Motor neuron (in vitro differentiated cells): ENCODE data around the gene NBAS. TPM values are rescaled to one million over a fixed set of nuclear protein-coding genes. Genes with fewer than 3 reads are reported as not detected.

ENCODE experiments used
- ATAC-seq, 8 experiments: fragments of 200-7000 bp; cut with Tn5 transposase; replicated peaks in 6 of 8; 2 replicates each; pipeline ENCODE4 v1.8.0; 2021; ENCODE audit warnings: mild to moderate bottlenecking in 8 of 8, moderate library complexity in 8 of 8
- H3K27ac ChIP-seq, 2 donors: fragments of 250-450 bp; sonication (Bioruptor Pico); 2 replicates each; pipeline ENCODE4 v1.9.0; 2021; ENCODE audit warnings: antibody characterized with exemption in 2 of 2, mild to moderate bottlenecking in 2 of 2, moderate library complexity in 1 of 2
- H3K4me1 ChIP-seq, 2 donors: fragments of 250-450 bp; sonication (Bioruptor Pico); replicated peaks in 1 of 2; 2 replicates each; pipeline ENCODE4 v1.6.1; 2021; ENCODE audit warnings: antibody characterized with exemption in 2 of 2, mild to moderate bottlenecking in 2 of 2, moderate library complexity in 1 of 2
- H3K4me3 ChIP-seq, 5 donors: fragments of 250-450 bp; sonication (Bioruptor Pico); 2 replicates each; pipeline ENCODE4 v1.9.0; 2021; ENCODE audit warnings: antibody characterized with exemption in 5 of 5, mild to moderate bottlenecking in 5 of 5, moderate library complexity in 4 of 5
- WGBS, 10 experiments: fragments of 450-650 bp; shearing (Covaris generic); methylation state at CpG; one replicate each; pipeline ENCODE4 v1.0.0; 2022; 5-methylcytosine and 5-hydroxymethylcytosine counted together
- in situ Hi-C, 9 experiments: fragments of 400-800 bp; cut with MboI; loops; one replicate each; pipeline ENCODE4 v1.15.0; 2021; ENCODE audit warnings: low sequenced_read_pairs in 9 of 9, low pct_unique_long_range_greater_than_20kb in 2 of 9; ENCODE audit not compliant: unreplicated experiment in 9 of 9
- total RNA-seq, 8 experiments: library from RNA; unstranded; fragments of 300-600 nt; gene quantifications; 2 replicates each; pipeline versions ENCODE4 v1.2.3 to v1.2.4, GENCODE V29; 2022

NBAS gene
- total RNA-seq, 8 experiments from 2014 or later, result 40.4 to 90.0 (median 71.7) TPM

GRCh38 chr2:15303874-15304273 lies 257.3 kb downstream of the NBAS start:
- no peak overlapping the region for H3K4me3 ChIP-seq
- in situ Hi-C loops, result no loop called here
- H3K4me1 ChIP-seq, result no peaks in the 10 kb centered on the region
- 20 to 100% (median 88%) methylated on average over 1 to 2 of the region's 2 CpGs; no CpG with 5 or more reads in 3 of the 10 experiments for WGBS, 10 experiments
- H3K27ac ChIP-seq, result no peak overlapping the region
- ATAC-seq, result no peak

GRCh38 chr2:15302154-15302553 lies 259.0 kb downstream of the NBAS start:
- Histone ChIP-seq H3K4me1 (no peaks in the 10 kb centered on the region), H3K4me3 (no peak overlapping the region), H3K27ac (no peak overlapping the region)
- WGBS, 10 experiments, result 0 to 100% (median 82%) methylated on average over 1 to 3 of the region's 3 CpGs; no CpG with 5 or more reads in 2 of the 10 experiments
- no peak for ATAC-seq
- in situ Hi-C loops, result no loop called here

GRCh38 chr2:15300624-15301573 lies 260.2 kb downstream of the NBAS start:
- in situ Hi-C loops, result no loop called here
- peak in 2 of 8 experiments; percentile 2 to 6 for ATAC-seq
- H3K4me1 ChIP-seq, result no peaks in the 10 kb centered on the region
- whole genome bisulfite sequencing, 10 experiments, result 62 to 93% (median 83%) methylated on average over 1 to 11 of the region's 11 CpGs; no CpG with 5 or more reads in 2 of the 10 experiments
- H3K4me3 ChIP-seq, result no peak overlapping the region
- H3K27ac ChIP-seq, result no peak overlapping the region

GRCh38 chr2:15299904-15300520 lies 261.1 kb downstream of the NBAS start:
- Histone ChIP-seq H3K4me3 (no peak overlapping the region), H3K27ac (no peak overlapping the region), H3K4me1 (no peaks in the 10 kb centered on the region)
- 0 to 100% (median 70%) methylated on average over 1 to 4 of the region's 4 CpGs; no CpG with 5 or more reads in 2 of the 10 experiments for WGBS, 10 experiments
- peak in 3 of 8 experiments; percentile 8 to 17 (median 14) for ATAC-seq
- in situ Hi-C loops, result no loop called here

GRCh38 chr2:15298770-15299169 lies 262.4 kb downstream of the NBAS start:
- ATAC-seq, result peak in 3 of 8 experiments; percentile 93 to 96 (median 94)
- Histone ChIP-seq H3K4me3 (no peak overlapping the region), H3K4me1 (no peaks in the 10 kb centered on the region), H3K27ac (no peak overlapping the region)
- 0 to 100% (median 88%) methylated on average over 1 to 6 of the region's 8 CpGs for WGBS, 10 experiments
- in situ Hi-C loops, result no loop called here

- in situ Hi-C loops, result no loop called here
- H3K4me3 ChIP-seq, result no peak overlapping the region
These were observed 267.7 kb downstream of the NBAS start for GRCh38 chr2:15293262-15293937.

GRCh38 chr2:15287447-15288184 lies 273.5 kb downstream of the NBAS start:
- ATAC-seq, result no peak

More at GRCh38 chr2:15293262-15293937, 267.7 kb downstream of the NBAS start:
- no peaks in the 10 kb centered on the region for H3K4me1 ChIP-seq
- H3K27ac ChIP-seq, result no peak overlapping the region
- no peak for ATAC-seq
- WGBS, 10 experiments, result 20 to 100% (median 92%) methylated on average over 1 to 3 of the region's 3 CpGs

GRCh38 chr2:15284614-15285013 lies 276.5 kb downstream of the NBAS start:
- in situ Hi-C loops, result no loop called here
- H3K4me1 ChIP-seq, result no peaks in the 10 kb centered on the region
- H3K27ac ChIP-seq, result no peak overlapping the region
- ATAC-seq, result peak in 1 of 8 experiments; percentile 39
- H3K4me3 ChIP-seq, result no peak overlapping the region
- 71 to 100% (median 100%) methylated on average over 1 of the region's 1 CpG; no CpG with 5 or more reads in 3 of the 10 experiments for WGBS, 10 experiments

More at GRCh38 chr2:15287447-15288184, 273.5 kb downstream of the NBAS start:
- Histone ChIP-seq H3K4me1 (no peaks in the 10 kb centered on the region), H3K27ac (no peak overlapping the region), H3K4me3 (no peak overlapping the region)
- in situ Hi-C loops, result no loop called here
- 83 to 100% (median 100%) methylated on average over 2 to 6 of the region's 26 CpGs; no CpG with 5 or more reads in 6 of the 10 experiments for WGBS, 10 experiments

GRCh38 chr2:15281681-15282080 lies 279.5 kb downstream of the NBAS start:
- Histone ChIP-seq H3K27ac (no peak overlapping the region), H3K4me3 (no peak overlapping the region), H3K4me1 (peaks cover 0 to 3% of the 10 kb centered on the region in 2 donors)
- in situ Hi-C loops, result no loop called here
- ATAC-seq, result no peak
- WGBS, 10 experiments, result 32 to 100% (median 76%) methylated on average over 1 to 2 of the region's 2 CpGs; no CpG with 5 or more reads in 1 of the 10 experiments

- Histone ChIP-seq H3K4me1 (peaks cover 0 to 3% of the 10 kb centered on the region in 2 donors), H3K27ac (no peak overlapping the region), H3K4me3 (no peak overlapping the region)
- ATAC-seq, result no peak
- 92 to 100% (median 98%) methylated on average over 1 to 2 of the region's 2 CpGs; no CpG with 5 or more reads in 4 of the 10 experiments for WGBS, 10 experiments
- in situ Hi-C loops, result no loop called here
These were observed 281.8 kb downstream of the NBAS start for GRCh38 chr2:15279201-15279876.

- in situ Hi-C loops, result no loop called here
- peaks cover 0 to 3% of the 10 kb centered on the region in 2 donors for H3K4me1 ChIP-seq
- WGBS, 10 experiments, result 79 to 100% (median 100%) methylated on average over 1 to 3 of the region's 3 CpGs; no CpG with 5 or more reads in 2 of the 10 experiments
- H3K27ac ChIP-seq, result no peak overlapping the region
- no peak for ATAC-seq
- no peak overlapping the region for H3K4me3 ChIP-seq
These were observed 282.8 kb downstream of the NBAS start for GRCh38 chr2:15278296-15278695.

GRCh38 chr2:15275346-15275745 lies 285.8 kb downstream of the NBAS start:
- 0 to 100% (median 100%) methylated on average over 1 to 2 of the region's 2 CpGs; no CpG with 5 or more reads in 2 of the 10 experiments for WGBS, 10 experiments
- H3K4me1 ChIP-seq, result peaks cover 0 to 3% of the 10 kb centered on the region in 2 donors

More at GRCh38 chr2:15275346-15275745, 285.8 kb downstream of the NBAS start:
- in situ Hi-C loops, result no loop called here
- no peak for ATAC-seq
- Histone ChIP-seq H3K4me3 (no peak overlapping the region), H3K27ac (no peak overlapping the region)
